Ovary (tissue), 9 donors: ENCODE data around the gene UBAC1. TPM values are rescaled to one million over a fixed set of nuclear protein-coding genes. Genes with fewer than 3 reads are reported as not detected.

Experiments used
- DNase-seq, 5 donors: peaks; one replicate each; pipeline ENCODE4 v3.0.0-alpha.2; 2019 to 2020
- H3K27ac ChIP-seq, 2 donors: fragments of 200-600 bp; one replicate each; pipeline versions ENCODE4 v1.5.1 to v1.8.0; 2019 to 2022
- H3K27me3 ChIP-seq: fragments of 200-600 bp; one replicate; pipeline ENCODE4 v1.8.0; 2022
- H3K36me3 ChIP-seq: fragments of 200-600 bp; sonication (generic); one replicate; pipeline ENCODE4 v1.5.1; 2019
- H3K4me1 ChIP-seq: one replicate; pipeline ENCODE4 v1.8.1; 2013; ENCODE audit warnings: mild to moderate bottlenecking, moderate library complexity; ENCODE audit not compliant: insufficient read depth
- H3K4me3 ChIP-seq: fragments of 200-600 bp; sonication (generic); one replicate; pipeline ENCODE4 v1.5.1; 2017
- H3K9me3 ChIP-seq, 2 donors: fragments of 200-600 bp in 1 of 2; sonication (generic) in 1 of 2; one replicate each; pipeline versions ENCODE4 v1.5.1 to v1.8.1; 2013 to 2019; ENCODE audit warnings: mild to moderate bottlenecking in 1 of 2, moderate library complexity in 1 of 2
- CTCF ChIP-seq, 3 donors: fragments of 450-650 bp in 2 of 3; fragments of 200-600 bp in 1 of 3; IDR thresholded peaks; one replicate each; pipeline versions ENCODE4 v1.5.1 to v1.8.0; 2016 to 2022; ENCODE audit warnings: antibody characterized with exemption in 3 of 3, mild to moderate bottlenecking in 1 of 3
- EP300 ChIP-seq: sonication (generic); formaldehyde crosslinking; IDR thresholded peaks from one replicate; pipeline ENCODE4 v1.6.1; 2017; ENCODE audit warnings: antibody characterized with exemption
- POLR2A ChIP-seq: fragments of 450-650 bp; IDR thresholded peaks from one replicate; pipeline ENCODE4 v1.6.1; 2017; ENCODE audit warnings: antibody characterized with exemption, mild to moderate bottlenecking, moderate library complexity
- WGBS, 3 donors: extraction: QIAGEN DNeasy Blood & Tissue Kit in 1 of 3; methylation state at CpG; one replicate each; pipeline versions ENCODE4 v1.1.5 to v1.1.7; 2013 to 2017; 5-methylcytosine and 5-hydroxymethylcytosine counted together
- intact Hi-C, 4 donors: fragments of 100-400 bp; cut with DNase I; formaldehyde crosslinking; loops; one replicate each; pipeline versions ENCODE4 v1.11.0 to v1.15.1; 2022 to 2023
- polyA plus RNA-seq, 2 donors: library from polyadenylated mRNA; stranded (reverse); fragments of 200-250 nt in 1 of 2; fragments of 350-450 nt in 1 of 2; fragmentation: Illumina TruSeq in 1 of 2; extraction: RNeasy Lipid Tissue Mini Kit (QIAGEN cat#74804) in 1 of 2; gene quantifications; one replicate each; pipeline ENCODE4 v1.2.3, GENCODE V29; 2013 to 2014
- total RNA-seq, 7 donors: library from RNA; depleted of rRNA in 2 of 7; stranded (reverse); fragments of >200 nt in 2 of 7; fragmentation: NEBNext Ultra II Directional in 3 of 7; extraction: Animal tissue kit (Norgen Biotek cat#: 25700) in 3 of 7; gene quantifications; one replicate each; pipeline versions ENCODE4 v1.1.0 to v1.2.4, GENCODE V29; 2016 to 2023
- donor health status: DM: no; HTN: no; CAD: no; lungs with moderate emphysema.
- donor health status: DM: no; HTN: no; CAD: no.
- donor health status: Bipolar disorder and iron deficiency.
- donor health status: DM: yes; HTN: yes; CAD: no.
- donor health status: DM: no; HTN: no; CAD: no.
- donor health status: DM: yes; HTN: yes; CAD: no.

Gene UBAC1
- total and polyA plus RNA-seq, 9 donors = 19.7 to 42.0 (median 33.4) TPM

DNA sequence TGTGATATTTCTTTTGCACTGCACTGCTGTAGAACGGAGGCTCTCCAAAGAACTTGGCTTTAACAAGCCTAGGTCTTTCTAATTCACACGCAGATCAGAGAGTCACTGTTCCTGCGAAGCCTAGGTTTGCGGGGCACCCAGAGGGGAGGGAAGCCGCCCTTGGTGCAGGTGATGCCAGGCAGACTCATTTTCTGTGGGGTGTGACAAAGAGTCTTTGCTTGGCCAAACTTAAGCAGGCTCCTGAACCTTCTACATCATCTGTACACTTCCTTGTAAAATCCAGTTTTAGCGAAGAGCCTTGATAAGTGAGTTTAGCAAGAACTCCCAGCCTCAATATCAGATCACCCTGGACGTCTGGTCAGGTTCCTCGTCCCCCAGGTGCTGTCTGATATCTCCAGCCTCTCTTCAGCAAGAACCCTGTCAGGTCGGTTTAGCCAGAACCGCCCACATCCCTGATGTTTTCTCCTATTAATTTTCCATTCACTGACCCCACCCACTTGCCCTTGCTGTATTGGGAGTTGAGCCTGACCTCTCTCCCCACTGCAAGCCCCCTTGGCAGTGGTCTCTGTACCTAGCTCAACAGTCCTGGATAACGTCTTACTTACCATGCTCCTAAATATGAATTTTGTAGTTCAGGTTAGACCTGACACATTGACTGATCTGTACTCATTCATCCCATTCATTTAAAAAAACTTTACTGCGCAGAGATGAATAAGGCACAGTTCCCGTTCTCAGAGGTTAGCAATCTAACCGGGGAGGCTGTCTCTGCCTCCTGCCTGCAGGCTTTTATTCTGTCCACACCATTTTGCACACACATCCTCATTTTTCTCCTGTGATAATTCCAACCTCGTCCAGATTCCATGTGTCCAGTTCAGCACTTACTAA is 880 bp upstream of the UBAC1 start:
- no peaks in the 10 kb centered on the region for H3K36me3 ChIP-seq
- no peak overlapping the region for H3K27ac ChIP-seq
- no peaks in the 10 kb centered on the region for H3K27me3 ChIP-seq
- 31 to 42% (median 32%) methylated on average over 15 of the region's 15 CpGs for WGBS, 3 donors
- no peak overlapping the region for H3K4me3 ChIP-seq
- no peaks in the 10 kb centered on the region for H3K9me3 ChIP-seq
- TF ChIP-seq EP300 (no peak), CTCF (IDR thresholded peaks at IDR 0.05) (no peak), POLR2A (no peak)
- H3K4me1 ChIP-seq = peaks cover 4% of the 10 kb centered on the region
- intact Hi-C loops = loop anchor here (5.0 to 10.0 kb wide), 5 partner anchors 97 to 360 kb away; partner anchors contain the start of genes KCNT1 (in 1 of the 4) and QSOX2 (in 1 of the 4)
- DNase-seq = no peak

GRCh38 chr9:135960411-135961276 is 529 bp downstream of the UBAC1 start:
- peak in 2 of 5 donors; percentile 27 to 37 for DNase-seq
- Histone ChIP-seq H3K27ac (peak overlapping the region; percentile 39 to 42), H3K4me1 (peaks cover 4% of the 10 kb centered on the region), H3K4me3 (peak overlapping the region; percentile 98), H3K36me3 (no peaks in the 10 kb centered on the region), H3K27me3 (no peaks in the 10 kb centered on the region), H3K9me3 (no peaks in the 10 kb centered on the region)
- 0 to 1% (median 0%) methylated on average over 42 to 74 of the region's 74 CpGs for WGBS, 3 donors
- intact Hi-C loops = loop anchor here (5.0 to 10.0 kb wide), 5 partner anchors 96 to 358 kb away; partner anchors contain the start of genes KCNT1 (in 1 of the 4) and QSOX2 (in 1 of the 4)
- no peak for TF ChIP-seq POLR2A
- TF ChIP-seq EP300 = no peak
- TF ChIP-seq CTCF (IDR thresholded peaks at IDR 0.05) = no peak

DNA sequence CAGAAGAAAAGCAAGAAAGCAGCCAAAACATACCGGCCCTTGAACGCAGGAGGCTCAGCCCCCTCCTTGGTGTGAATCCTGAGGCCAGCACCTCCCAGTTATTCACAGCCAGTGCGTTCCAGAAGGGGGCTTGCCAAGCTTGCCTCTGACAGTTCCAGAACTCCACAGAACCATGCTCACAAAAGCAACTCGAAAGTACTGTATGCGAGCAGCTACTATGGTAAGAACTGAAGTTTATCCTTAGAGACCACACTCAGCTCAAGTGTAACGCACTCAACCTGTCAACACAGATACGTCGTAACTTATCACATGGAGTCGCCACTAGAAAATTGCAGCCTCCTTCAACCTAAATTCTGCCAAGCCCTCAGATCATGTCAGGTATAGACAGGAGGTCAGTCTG is 1.4 kb downstream of the UBAC1 start:
- Histone ChIP-seq H3K4me1 (peaks cover 4% of the 10 kb centered on the region), H3K9me3 (no peaks in the 10 kb centered on the region), H3K27me3 (no peaks in the 10 kb centered on the region), H3K4me3 (peak overlapping the region; percentile 98), H3K27ac (no peak overlapping the region), H3K36me3 (no peaks in the 10 kb centered on the region)
- intact Hi-C loops = loop anchor here (5.0 to 10.0 kb wide), 6 partner anchors 95 to 358 kb away; partner anchors contain the start of genes KCNT1 (in 1 of the 4) and QSOX2 (in 1 of the 4)
- no peak for DNase-seq
- no peak for TF ChIP-seq EP300
- no peak for TF ChIP-seq CTCF (IDR thresholded peaks at IDR 0.05)
- TF ChIP-seq POLR2A = no peak
- 37 to 53% (median 42%) methylated on average over 9 of the region's 9 CpGs for WGBS, 3 donors

DNA sequence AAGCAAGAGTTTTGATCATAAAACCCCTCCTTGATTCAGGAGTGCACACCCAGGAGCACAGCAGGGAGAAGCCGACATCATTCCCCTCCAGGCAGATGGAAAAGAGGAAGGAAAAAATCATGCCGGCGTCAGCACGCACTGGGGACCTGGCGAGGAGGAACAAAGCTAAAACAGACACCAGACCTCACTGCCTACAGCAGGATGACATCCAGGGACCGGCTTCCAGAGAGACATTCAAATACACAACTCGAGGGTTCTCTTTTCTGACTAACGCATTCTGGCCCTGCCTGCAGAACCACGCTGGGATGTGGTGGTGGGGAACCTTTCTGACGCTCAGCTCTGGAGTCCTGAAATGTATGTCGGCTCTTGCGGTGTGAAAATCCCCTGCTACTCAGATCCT is 2.7 kb downstream of the UBAC1 start:
- H3K4me1 ChIP-seq = peaks cover 4% of the 10 kb centered on the region
- 88 to 94% (median 91%) methylated on average over 12 of the region's 12 CpGs for WGBS, 3 donors
- no peak for TF ChIP-seq EP300
- TF ChIP-seq CTCF (IDR thresholded peaks at IDR 0.05) = no peak
- TF ChIP-seq POLR2A = no peak
- no peaks in the 10 kb centered on the region for H3K9me3 ChIP-seq
- no peaks in the 10 kb centered on the region for H3K27me3 ChIP-seq
- no peak overlapping the region for H3K4me3 ChIP-seq
- intact Hi-C loops = loop anchor here in 2 of 4 donors (5.0 to 10.0 kb wide), 2 partner anchors 94 to 319 kb away; no protein-coding TSS in a partner anchor
- DNase-seq = no peak
- H3K36me3 ChIP-seq = no peaks in the 10 kb centered on the region
- H3K27ac ChIP-seq = no peak overlapping the region
